Measurements from ENCODE around the gene ICAM5.
"Not testable (repeated sequence)": the region's sequence is repeated elsewhere in the genome, so short reads cannot be mapped to it uniquely, and the experiment has no call there.

ICAM5 gene

GRCh38 chr19:10289836-10290356 is at the start of gene ICAM5:
TSS of gene ICAM5 (plus strand) at chr19:10289952. CDS start at chr19:10290044, 92 bp downstream.
- no peak for DNase-seq (ENCODE audit: low read depth in 2 of 2)

GRCh38 chr19:10241826-10242449 is 47.8 kb upstream of the ICAM5 start:
- DNase-seq (ENCODE audit: low read depth in 2 of 2) = not testable (repeated sequence)

- no peak for DNase-seq (ENCODE audit: low read depth in 2 of 2)
Measured at GRCh38 chr19:10243606-10244005, 46.1 kb upstream of the ICAM5 start.

- DNase-seq (ENCODE audit: low read depth in 2 of 2) = no peak
Measured at GRCh38 chr19:10245189-10245939, 44.4 kb upstream of the ICAM5 start.

GRCh38 chr19:10246511-10246910 is 43.2 kb upstream of the ICAM5 start:
- no peak for DNase-seq (ENCODE audit: low read depth in 2 of 2)

GRCh38 chr19:10251792-10252694 is 37.7 kb upstream of the ICAM5 start, which contains the start of gene MRPL4:
TSS of gene MRPL4 (plus strand) at chr19:10252214. CDS start at chr19:10252254, 40 bp downstream.
- DNase-seq (ENCODE audit: low read depth in 2 of 2) = peak; percentile 98

- no peak for DNase-seq (ENCODE audit: low read depth in 2 of 2)
Measured at GRCh38 chr19:10252707-10253106, 37.0 kb upstream of the ICAM5 start.

GRCh38 chr19:10254244-10254643 is 35.5 kb upstream of the ICAM5 start:
- DNase-seq (ENCODE audit: low read depth in 2 of 2) = no peak

- DNase-seq (ENCODE audit: low read depth in 2 of 2) = no peak
Measured at GRCh38 chr19:10255358-10255757, 34.4 kb upstream of the ICAM5 start.

GRCh38 chr19:10256551-10256950 is 33.2 kb upstream of the ICAM5 start:
- DNase-seq (ENCODE audit: low read depth in 2 of 2) = no peak

GRCh38 chr19:10256970-10257615 is 32.7 kb upstream of the ICAM5 start:
- DNase-seq (ENCODE audit: low read depth in 2 of 2) = no peak

GRCh38 chr19:10258080-10258710 is 31.6 kb upstream of the ICAM5 start:
- DNase-seq (ENCODE audit: low read depth in 2 of 2) = no peak

- DNase-seq (ENCODE audit: low read depth in 2 of 2) = peak; percentile 46 to 56
Measured at GRCh38 chr19:10259162-10259905, 30.4 kb upstream of the ICAM5 start.

GRCh38 chr19:10260141-10260584 is 29.6 kb upstream of the ICAM5 start:
- DNase-seq (ENCODE audit: low read depth in 2 of 2) = no peak

GRCh38 chr19:10262771-10263170 is 27.0 kb upstream of the ICAM5 start:
- DNase-seq (ENCODE audit: low read depth in 2 of 2) = no peak

- no peak for DNase-seq (ENCODE audit: low read depth in 2 of 2)
Measured at GRCh38 chr19:10266706-10267105, 23.0 kb upstream of the ICAM5 start.

- no peak for DNase-seq (ENCODE audit: low read depth in 2 of 2)
Measured at GRCh38 chr19:10268071-10268470, 21.7 kb upstream of the ICAM5 start.

GRCh38 chr19:10269333-10270179 is 20.2 kb upstream of the ICAM5 start:
- no peak for DNase-seq (ENCODE audit: low read depth in 2 of 2)

- DNase-seq (ENCODE audit: low read depth in 2 of 2) = no peak
Measured at GRCh38 chr19:10270180-10270615, 19.6 kb upstream of the ICAM5 start.

All from fibroblast of skin of left quadriceps (primary cell).